H1 (cell line): ENCODE results near the gene BCO2.

Source experiments
- BACH1 ChIP-seq: IDR thresholded peaks from 2 replicates; pipeline ENCODE4 v1.6.1; 2012; ENCODE audit warnings: low read length, improper control_type of control experiment
- JUN ChIP-seq: IDR thresholded peaks from 2 replicates; pipeline ENCODE4 v1.6.1; 2011; ENCODE audit warnings: low read depth, mild to moderate bottlenecking, improper control_type of control experiment, low read length
- POLR2A ChIP-seq, 2 experiments: IDR thresholded peaks; 1 replicate in 1 of 2; 2 replicates in 1 of 2; pipeline ENCODE4 v1.6.1; 2011; ENCODE audit warnings: low read depth in 2 of 2, low read length in 2 of 2, mild to moderate bottlenecking in 2 of 2; ENCODE audit errors: control extremely low read depth in 1 of 2
- POLR2AphosphoS5 ChIP-seq: IDR thresholded peaks from 2 replicates; pipeline ENCODE4 v1.6.1; 2011; ENCODE audit warnings: low read depth, low read length
- SIN3A ChIP-seq, 2 experiments: IDR thresholded peaks in 1 of 2; conservative IDR thresholded peaks in 1 of 2; 2 replicates each; pipeline ENCODE4 v1.6.1; 2011 to 2012; ENCODE audit warnings: low read length in 2 of 2, improper control_type of control experiment in 1 of 2, low read depth in 1 of 2, mild to moderate bottlenecking in 1 of 2
- SP4 ChIP-seq: IDR thresholded peaks from 2 replicates; pipeline ENCODE4 v1.6.1; 2012; ENCODE audit warnings: low read length, inconsistent platforms
- TAF1 ChIP-seq: IDR thresholded peaks from 2 replicates; pipeline ENCODE4 v1.6.1; 2011; ENCODE audit warnings: mild to moderate bottlenecking, low read depth, low read length
- TF ChIP-seq, protein P1 (sequence below): IDR thresholded peaks from 2 replicates; pipeline ENCODE4 v1.6.1; 2011; ENCODE audit warnings: low read depth, mild to moderate bottlenecking, low read length; ENCODE audit not compliant: insufficient read depth

DNA sequence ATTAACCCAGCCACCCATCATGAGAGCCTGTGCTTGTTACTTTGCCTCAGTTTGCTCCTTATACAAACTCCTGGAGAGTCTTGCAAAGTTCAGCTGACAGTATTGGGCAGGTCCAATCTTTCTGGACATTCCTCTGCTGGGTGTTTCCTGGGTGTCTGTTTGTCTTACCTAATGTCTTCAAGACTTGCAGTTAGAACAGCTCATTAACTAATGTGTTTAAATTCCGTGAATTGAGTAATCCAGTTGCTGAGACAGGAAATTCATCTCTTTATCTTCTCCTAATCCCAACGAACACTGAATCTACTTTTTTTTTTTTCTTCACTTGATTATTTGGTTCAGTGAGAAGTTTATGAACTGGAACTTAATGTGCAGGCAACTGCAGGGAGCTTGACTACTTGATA, 20.6 kb downstream of the BCO2 start:
- TF ChIP-seq, protein P1, sequence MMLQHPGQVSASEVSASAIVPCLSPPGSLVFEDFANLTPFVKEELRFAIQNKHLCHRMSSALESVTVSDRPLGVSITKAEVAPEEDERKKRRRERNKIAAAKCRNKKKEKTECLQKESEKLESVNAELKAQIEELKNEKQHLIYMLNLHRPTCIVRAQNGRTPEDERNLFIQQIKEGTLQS: no peak
- TF ChIP-seq POLR2A (IDR thresholded peaks at IDR 0.05; ENCODE audit: control extremely low read depth in 1 of 2, low read depth in 2 of 2, low read length in 2 of 2) (no peak), POLR2AphosphoS5 (no peak), TAF1 (no peak), SIN3A (conservative IDR thresholded peaks at IDR 0.05 in 1 of 2, IDR thresholded peaks at IDR 0.05 in 1 of 2; ENCODE audit: low read depth in 1 of 2, low read length in 2 of 2) (no peak), JUN (no peak), SP4 (no peak), BACH1 (no peak)
